ENCODE data around the gene EPS8L1.
"Not testable (repeated sequence)": the region's sequence is repeated elsewhere in the genome, so short reads cannot be mapped to it uniquely, and the experiment has no call there.

The EPS8L1 gene

GRCh38 chr19:55075371-55075998 is at the start of gene EPS8L1:
Gene EPS8L1, plus strand, starts transcription at chr19:55075869. Its CDS starts 576 bp downstream, at chr19:55076445.
- no peak for DNase-seq (ENCODE audit: low read depth)

DNA sequence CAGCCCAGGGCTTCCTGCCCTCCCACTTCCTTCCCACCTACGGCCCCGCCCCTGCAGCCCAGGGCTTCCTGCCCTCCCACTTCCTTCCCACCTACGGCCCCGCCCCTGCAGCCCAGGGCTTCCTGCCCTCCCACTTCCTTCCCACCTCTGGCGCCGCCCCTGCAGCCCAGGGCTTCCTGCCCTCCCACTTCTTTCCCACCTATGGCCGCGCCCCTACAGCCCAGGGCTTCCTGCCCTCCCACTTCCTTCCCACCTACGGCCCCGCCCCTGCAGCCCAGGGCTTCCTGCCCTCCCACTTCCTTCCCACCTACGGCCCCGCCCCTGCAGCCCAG is 48.6 kb upstream of the EPS8L1 start:
- not testable (repeated sequence) for DNase-seq (ENCODE audit: low read depth)

- no peak for DNase-seq (ENCODE audit: low read depth)
These were observed 48.0 kb upstream of the EPS8L1 start for GRCh38 chr19:55027472-55028337.

DNA sequence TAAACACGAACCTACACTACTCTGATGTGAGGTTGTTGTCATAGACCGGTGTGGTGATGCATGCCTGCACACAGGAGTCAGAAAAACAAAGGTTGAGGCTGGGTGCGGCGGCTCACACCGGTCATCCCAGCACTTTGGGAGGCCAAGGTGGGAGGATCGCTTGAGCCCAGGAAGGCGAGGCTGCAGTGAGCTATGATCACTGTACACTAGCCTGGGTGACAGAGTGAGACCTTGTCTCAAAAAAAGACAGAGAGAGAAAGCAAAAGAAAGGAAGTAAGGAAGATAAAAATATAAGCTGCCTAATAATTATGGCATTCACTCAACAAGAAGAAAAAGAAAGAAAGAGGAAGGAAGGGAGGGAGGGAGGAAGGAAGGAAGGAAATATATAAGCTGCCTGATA is 46.9 kb upstream of the EPS8L1 start:
- no peak for DNase-seq (ENCODE audit: low read depth)

DNA sequence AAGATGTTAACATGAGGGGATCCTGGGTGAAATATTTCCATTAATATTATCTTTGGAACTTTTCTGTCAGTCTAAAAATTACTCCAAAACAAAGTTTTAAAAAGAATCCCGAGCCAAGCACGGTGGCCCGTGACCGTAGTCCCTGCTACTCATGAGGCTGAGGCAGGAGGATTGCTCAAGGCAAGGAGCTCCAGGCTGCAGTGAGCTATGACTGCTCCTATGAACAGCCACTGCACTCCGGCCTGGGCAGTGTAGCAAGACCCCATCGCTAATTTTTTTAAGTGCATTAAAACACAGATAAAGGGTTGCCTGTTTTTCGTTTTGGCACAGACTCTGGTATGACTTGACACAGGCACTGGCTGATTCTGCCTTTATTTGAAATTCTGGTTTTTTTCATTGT is 44.5 kb upstream of the EPS8L1 start:
- no peak for DNase-seq (ENCODE audit: low read depth)

DNA sequence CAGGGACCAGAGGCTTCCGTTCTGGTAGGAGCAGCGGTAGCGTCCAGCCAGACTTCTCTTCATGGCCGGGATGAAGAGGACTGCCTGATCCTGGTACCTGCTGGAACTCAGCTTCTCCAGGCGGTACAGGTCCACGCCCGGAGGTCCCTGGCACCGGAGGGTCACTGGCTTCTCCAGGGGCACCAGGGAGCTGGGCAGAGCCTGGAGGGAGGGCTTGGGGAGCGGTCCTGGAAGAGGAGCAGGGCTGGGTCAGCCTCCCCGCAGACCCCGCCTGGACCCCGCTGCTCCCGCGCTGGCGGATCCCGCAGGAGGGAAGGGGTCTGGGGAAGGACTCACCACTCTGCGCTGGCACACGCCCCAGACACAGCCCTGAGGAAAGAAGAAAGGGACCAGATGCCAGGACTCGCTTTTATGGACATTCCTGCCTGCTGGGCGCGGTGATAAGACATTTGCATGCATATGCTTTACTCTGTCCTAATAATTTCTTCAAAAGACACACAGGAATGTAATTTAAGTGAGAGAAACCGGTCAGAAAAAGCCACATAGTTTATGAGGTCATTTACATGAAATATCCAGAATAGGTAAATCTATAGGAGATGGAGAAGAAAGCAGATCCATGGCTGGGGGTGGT is 43.4 kb upstream of the EPS8L1 start:
- no peak for DNase-seq (ENCODE audit: low read depth)

DNA sequence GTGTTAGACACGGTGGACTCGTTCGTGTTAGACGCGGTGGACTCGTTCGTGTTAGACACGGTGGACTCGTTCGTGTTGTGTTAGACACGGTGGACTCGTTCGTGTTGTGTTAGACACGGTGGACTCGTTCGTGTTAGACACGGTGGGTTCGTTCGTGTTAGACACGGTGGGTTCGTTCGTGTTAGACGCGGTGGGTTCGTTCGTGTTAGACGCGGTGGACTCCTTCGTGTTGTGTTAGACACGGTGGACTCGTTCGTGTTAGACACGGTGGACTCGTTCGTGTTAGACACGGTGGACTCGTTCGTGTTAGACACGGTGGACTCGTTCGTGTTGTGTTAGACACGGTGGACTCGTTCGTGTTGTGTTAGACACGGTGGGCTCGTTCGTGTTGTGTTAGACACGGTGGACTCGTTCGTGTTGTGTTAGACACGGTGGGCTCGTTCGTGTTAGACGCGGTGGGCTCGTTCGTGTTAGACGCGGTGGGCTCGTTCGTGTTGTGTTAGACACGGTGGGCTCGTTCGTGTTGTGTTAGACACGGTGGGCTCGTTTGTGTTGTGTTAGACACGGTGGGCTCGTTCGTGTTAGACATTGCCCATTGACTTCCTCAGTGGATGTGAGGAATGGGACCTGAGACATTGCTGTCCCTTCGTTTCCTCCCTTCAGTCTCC is 42.6 kb upstream of the EPS8L1 start:
- DNase-seq (ENCODE audit: low read depth): not testable (repeated sequence)

- DNase-seq (ENCODE audit: low read depth): no peak
These were observed 40.9 kb upstream of the EPS8L1 start for GRCh38 chr19:55034751-55035150.

GRCh38 chr19:55036058-55036457 is 39.6 kb upstream of the EPS8L1 start:
- DNase-seq (ENCODE audit: low read depth): no peak

GRCh38 chr19:55037603-55038002 is 38.1 kb upstream of the EPS8L1 start:
- DNase-seq (ENCODE audit: low read depth): not testable (repeated sequence)

DNA sequence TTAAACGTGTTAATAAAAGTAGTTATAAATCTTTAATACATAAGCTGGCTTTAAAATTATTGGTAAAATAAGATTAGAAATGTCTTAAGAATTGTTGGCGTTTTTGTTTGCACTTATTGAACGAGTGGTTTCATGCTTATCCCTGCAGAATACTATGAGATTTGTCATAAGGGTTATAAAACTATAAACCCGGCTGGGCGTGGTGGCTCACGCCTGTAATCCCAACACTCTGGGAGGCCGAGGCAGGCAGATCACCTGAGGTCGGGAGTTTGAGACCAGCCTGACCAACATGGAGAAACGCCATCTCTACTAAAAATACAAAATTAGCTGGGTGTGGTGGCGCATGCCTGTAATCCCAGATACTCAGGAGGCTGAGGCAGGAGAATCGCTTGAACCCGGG is 35.0 kb upstream of the EPS8L1 start:
- not testable (repeated sequence) for DNase-seq (ENCODE audit: low read depth)

GRCh38 chr19:55041244-55041626 is 34.4 kb upstream of the EPS8L1 start:
- DNase-seq (ENCODE audit: low read depth): no peak

- DNase-seq (ENCODE audit: low read depth): no peak
These were observed 33.9 kb upstream of the EPS8L1 start for GRCh38 chr19:55041627-55042343.

DNA sequence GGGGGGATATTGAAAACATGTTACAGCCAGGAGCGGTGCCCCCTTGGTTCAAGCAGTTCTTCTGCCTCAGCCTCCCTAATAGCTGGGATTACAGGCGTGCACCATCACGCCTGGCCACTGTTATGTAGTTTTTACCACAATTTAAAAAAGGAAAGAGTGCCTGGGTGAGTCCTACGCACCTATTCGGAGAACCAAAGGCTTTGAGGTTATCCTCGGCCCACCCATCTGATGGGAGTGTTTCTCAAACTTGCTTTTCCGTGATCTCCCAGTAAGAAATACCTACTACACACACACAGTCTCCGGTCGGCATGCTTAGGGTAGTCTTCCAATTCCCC is 33.4 kb upstream of the EPS8L1 start:
- no peak for DNase-seq (ENCODE audit: low read depth)

GRCh38 chr19:55042688-55043087 is 33.0 kb upstream of the EPS8L1 start:
- no peak for DNase-seq (ENCODE audit: low read depth)

DNA sequence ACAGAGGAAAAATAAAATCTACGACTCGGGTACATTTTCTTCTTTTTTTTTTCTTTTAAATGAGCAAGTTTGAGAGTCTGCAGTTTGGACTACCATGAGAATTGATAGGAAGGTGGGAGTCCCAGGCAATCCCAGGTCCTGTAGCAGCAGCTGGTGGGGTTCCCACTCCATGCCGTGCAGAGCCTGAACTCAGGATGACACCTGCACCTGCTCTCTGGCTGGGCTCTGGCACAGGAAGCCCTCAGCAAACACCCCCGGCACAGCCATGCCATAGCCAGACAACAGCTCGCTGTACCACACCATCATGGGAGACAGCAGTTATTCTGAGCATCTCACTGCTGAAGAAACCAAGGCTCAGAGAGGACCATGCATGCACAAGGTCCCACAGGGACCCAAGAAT is 31.4 kb upstream of the EPS8L1 start:
- DNase-seq (ENCODE audit: low read depth): no peak

- no peak for DNase-seq (ENCODE audit: low read depth)
These were observed 30.6 kb upstream of the EPS8L1 start for GRCh38 chr19:55044771-55045716.

DNA sequence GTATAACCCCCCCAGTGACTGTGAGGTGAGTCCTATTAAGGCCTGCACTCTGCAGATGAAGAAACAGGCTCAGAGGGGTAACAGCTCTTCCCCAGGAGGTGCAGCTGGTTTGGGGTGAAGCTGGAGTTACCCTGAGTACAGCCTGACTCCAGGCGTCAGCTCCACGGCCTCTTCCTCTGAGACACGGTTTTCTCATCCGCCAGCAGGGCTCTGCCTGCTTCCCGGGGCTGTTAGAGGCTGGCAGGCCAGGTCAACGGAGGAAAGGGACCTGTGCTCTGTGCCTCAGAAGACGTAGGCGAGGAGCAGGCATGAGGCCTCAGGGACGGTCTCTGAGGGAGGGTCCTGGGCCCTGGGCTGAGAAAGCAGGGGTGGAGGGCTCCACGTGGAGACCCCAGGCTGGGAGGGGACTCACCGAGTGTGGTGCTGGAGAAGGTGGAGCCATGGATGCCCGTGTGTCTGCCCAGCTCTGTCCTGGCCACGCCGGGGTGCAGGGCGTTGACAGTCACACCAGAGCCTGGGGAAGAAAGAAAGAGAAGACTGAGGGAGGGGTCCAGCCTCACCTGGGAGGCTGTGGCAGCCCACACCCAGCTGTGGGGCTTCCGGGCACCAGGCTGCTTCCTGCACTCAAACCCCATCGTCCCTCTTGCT is 28.6 kb upstream of the EPS8L1 start:
- DNase-seq (ENCODE audit: low read depth): no peak

DNA sequence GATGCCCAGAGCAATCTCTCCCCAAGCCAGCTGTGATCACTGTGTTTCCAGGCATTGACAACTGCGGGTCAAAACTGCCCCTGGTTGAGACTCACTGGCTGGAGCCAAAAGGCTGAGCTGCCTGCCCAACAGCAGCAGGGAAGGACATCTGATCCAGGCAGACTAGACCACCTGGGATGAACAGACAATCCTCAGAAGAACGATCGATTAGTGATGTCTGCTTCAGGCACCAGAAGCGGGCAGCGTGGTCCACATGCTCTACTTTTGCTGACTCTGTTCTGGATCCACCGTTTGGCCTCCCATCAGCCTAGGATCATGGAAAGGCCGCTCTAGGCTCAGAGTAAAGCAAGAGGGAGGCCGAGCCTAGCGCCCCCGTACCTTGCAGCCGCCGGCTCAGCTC is 27.7 kb upstream of the EPS8L1 start:
- DNase-seq (ENCODE audit: low read depth): no peak

- DNase-seq (ENCODE audit: low read depth): no peak
These were observed 27.2 kb upstream of the EPS8L1 start for GRCh38 chr19:55048446-55048845.
